Measurements from ENCODE around the gene TMEM101. TPM values are rescaled to one million over a fixed set of nuclear protein-coding genes. Genes with fewer than 3 reads are reported as not detected.

TMEM101 gene
- total and polyA plus RNA-seq, 2 of the 8 experiments (the other 6 are each of a cell fraction or from before 2014, with no cell fraction given), result 16.1 to 44.7 TPM

DNA sequence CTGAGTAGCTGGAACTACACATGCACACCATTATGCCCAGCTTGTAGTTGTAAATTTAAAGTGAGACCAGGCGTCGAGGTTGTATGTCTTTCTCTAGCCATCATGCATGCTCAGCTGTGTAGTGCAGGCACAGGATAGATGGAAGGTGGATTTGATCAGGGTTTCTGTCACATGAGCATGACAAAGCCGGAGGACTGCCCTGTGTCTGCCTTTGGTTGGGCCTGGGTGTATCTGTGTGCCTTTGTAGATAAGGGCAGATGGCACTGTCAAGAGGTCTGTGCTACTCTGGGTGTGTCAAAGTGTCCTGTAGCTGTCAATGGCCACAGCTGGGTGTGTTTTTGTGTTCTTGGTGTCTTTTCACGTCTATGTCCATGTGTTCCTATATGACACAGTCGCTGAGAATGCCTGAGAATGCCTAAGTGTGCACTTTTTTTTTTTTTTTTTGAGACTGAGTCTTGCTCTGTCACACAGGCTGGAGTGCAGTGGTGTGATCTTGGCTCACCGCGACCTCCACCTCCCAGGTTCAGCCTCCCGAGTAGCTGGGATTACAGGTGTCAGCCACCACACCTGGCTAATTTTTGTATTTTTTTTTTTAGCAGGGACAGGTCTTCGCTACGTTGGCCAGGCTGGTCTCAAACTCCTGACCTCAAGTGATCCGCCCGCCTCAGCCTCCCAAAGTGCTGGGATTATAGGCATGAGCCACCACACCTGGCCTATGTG lies 14.5 kb downstream of the TMEM101 start:
- Histone ChIP-seq H3K18ac (ENCODE audit: extremely low read depth, low read length) (no peak overlapping the region), H3K9ac (replicated peaks in 1 of 4; ENCODE audit: extremely low read depth in 1 of 4, low read depth in 3 of 4, low read length in 3 of 4) (no peak overlapping the region), H4K91ac (replicated peaks; ENCODE audit: insufficient read length, low read length) (no peak overlapping the region), H3K4me3 (ENCODE audit: extremely low read depth in 1 of 4, insufficient read depth in 2 of 4, low read depth in 3 of 4, low read length in 4 of 4) (no peak overlapping the region), H3K4me1 (replicated peaks in 1 of 4; ENCODE audit: control insufficient read depth in 3 of 4, insufficient read depth in 4 of 4, low read length in 3 of 4) (peaks cover 0 to 5% (median 1%) of the 10 kb centered on the region in 4 experiments; a peak in 5 of 7 replicates), H3K9me3 (ENCODE audit: insufficient read depth in 2 of 2, low read depth in 1 of 2, low read length in 1 of 2) (no peaks in the 10 kb centered on the region), H3K14ac (ENCODE audit: insufficient read length) (no peak overlapping the region), H3K79me1 (ENCODE audit: low read depth, low read length) (no peaks in the 10 kb centered on the region), H3K23me2 (ENCODE audit: low read depth, low read length) (peaks cover 9% of the 10 kb centered on the region), H3K23ac (ENCODE audit: insufficient read length) (no peak overlapping the region), H4K8ac (ENCODE audit: extremely low read depth, insufficient read depth, low read length) (no peak overlapping the region), H2BK20ac (ENCODE audit: low read length) (no peak overlapping the region), H3K4me2 (ENCODE audit: insufficient read depth in 1 of 2, low read depth in 2 of 2, low read length in 2 of 2) (no peak overlapping the region), H3K36me3 (ENCODE audit: control insufficient read depth in 2 of 4, insufficient read depth in 4 of 4, low read length in 3 of 4) (no peaks in the 10 kb centered on the region), H2BK5ac (ENCODE audit: low read depth, low read length) (no peak overlapping the region), H3K56ac (replicated peaks; ENCODE audit: insufficient read length, low read depth, low read length) (no peak overlapping the region), H4K5ac (ENCODE audit: insufficient read length, low read depth, low read length) (no peak overlapping the region), H3K4ac (replicated peaks; ENCODE audit: insufficient read length, low read depth, low read length) (no peak overlapping the region), H2AFZ (ENCODE audit: low read length) (no peak overlapping the region), H2BK12ac (ENCODE audit: low read depth, low read length) (no peak overlapping the region), H3K27me3 (replicated peaks in 1 of 4; ENCODE audit: control insufficient read depth in 3 of 4, extremely low read depth in 1 of 4, insufficient read depth in 3 of 4, low read length in 3 of 4) (peaks cover 0 to 12% (median 11%) of the 10 kb centered on the region in 4 experiments; a peak in 6 of 7 replicates), H2AK5ac (ENCODE audit: low read depth, low read length) (no peak overlapping the region; the same call in 1 of the 2 replicates), H2BK120ac (replicated peaks; ENCODE audit: low read depth, low read length) (no peak overlapping the region), H3K79me2 (ENCODE audit: control insufficient read depth in 1 of 2, insufficient read depth in 2 of 2, low read length in 2 of 2) (no peaks in the 10 kb centered on the region), H3K27ac (ENCODE audit: low read depth, low read length) (no peak overlapping the region), H2BK15ac (ENCODE audit: low read length) (no peak overlapping the region), H4K20me1 (replicated peaks in 1 of 2; ENCODE audit: control insufficient read depth in 1 of 2, insufficient read depth in 2 of 2, low read length in 2 of 2) (peaks cover 0 to 2% of the 10 kb centered on the region in 2 experiments)
- ChIA-PET POLR2A (ENCODE audit: partially characterized antibody) (interaction anchor here (2.1 kb wide), 1 partner anchor 66 kb away, joined by 8 read pairs; the partner anchor contains the start of gene LSM12), CTCF (ENCODE audit: partially characterized antibody) (interaction anchor here (0.6 to 22.7 kb wide), 8 partner anchors 17 to 1667 kb away, joined by 3 to 416 read pairs (median 4); partner anchors contain the start of gene PPY)
- FAIRE-seq (no peak), DNase-seq (ENCODE audit: low read depth in 1 of 2, low spot score in 2 of 2) (no peak)
- WGBS, 2 experiments (ENCODE audit: extremely low coverage in 1 of 2, insufficient coverage in 1 of 2, insufficient read length in 1 of 2, insufficient replicate concordance in 2 of 2, low coverage in 1 of 2, low lambda C conversion rate in 2 of 2, missing lambda C conversion rate in 1 of 2), result 95% methylated on average over 11 of the region's 12 CpGs; no CpG with 5 or more reads in 1 of the 2 experiments
- no peak for TF ChIP-seq BRCA1 (IDR thresholded peaks at IDR 0.05; ENCODE audit: low read depth, low read length)
- TF ChIP-seq BACH1 (IDR thresholded peaks at IDR 0.05; ENCODE audit: low read length), result no peak

All from H1 (cell line).